ENCODE measurements around the gene HOXD4.
A peak's percentile ranks its signal among the peaks of the same experiment; 100 is the strongest.

HOXD4 gene

DNA sequence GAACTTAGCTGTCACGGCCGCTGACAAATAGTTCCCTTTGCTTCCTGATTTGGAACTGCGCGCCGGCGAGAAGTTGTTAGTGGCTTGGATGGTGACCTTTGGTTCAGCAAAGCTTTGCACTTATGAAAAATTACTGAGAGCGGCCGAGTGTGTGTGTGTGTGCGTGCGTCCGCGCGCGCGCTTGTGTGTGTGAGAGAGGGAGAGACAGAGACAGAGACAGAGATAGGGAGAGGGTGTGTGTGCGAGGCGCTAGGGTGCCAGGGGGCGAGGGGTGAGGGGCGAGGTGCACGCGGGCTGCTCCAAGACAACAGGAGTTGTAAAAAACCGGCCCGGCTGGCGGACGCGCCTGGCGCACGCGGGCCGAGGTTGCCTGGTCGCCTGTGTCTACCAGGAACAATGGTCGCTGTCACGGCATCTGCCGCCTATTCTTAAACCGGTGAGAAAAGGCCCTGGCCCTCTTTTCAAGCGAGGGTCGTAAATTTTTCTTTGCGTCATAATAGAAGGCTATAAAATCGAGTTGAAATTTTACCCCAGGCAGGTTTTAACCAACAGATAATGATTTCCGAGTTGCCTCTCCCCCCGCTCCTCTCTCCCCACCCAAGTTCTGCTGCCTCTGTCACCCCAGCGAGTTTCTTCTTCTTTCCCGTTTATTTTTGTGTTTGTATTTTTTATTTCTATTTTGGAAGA is 6.3 kb downstream of the HOXD4 start (continued):
- TF ChIP-seq, protein P1, sequence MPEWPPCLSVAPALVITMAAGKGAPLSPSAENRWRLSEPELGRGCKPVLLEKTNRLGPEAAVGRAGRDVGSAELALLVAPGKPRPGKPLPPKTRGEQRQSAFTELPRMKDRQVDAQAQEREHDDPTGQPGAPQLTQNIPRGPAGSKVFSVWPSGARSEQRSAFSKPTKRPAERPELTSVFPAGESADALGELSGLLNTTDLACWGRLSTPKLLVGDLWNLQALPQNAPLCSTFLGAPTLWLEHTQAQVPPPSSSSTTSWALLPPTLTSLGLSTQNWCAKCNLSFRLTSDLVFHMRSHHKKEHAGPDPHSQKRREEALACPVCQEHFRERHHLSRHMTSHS (tag by site-specific recombination; IDR thresholded peaks at IDR 0.05), result no peak
- TF ChIP-seq, protein P2, sequence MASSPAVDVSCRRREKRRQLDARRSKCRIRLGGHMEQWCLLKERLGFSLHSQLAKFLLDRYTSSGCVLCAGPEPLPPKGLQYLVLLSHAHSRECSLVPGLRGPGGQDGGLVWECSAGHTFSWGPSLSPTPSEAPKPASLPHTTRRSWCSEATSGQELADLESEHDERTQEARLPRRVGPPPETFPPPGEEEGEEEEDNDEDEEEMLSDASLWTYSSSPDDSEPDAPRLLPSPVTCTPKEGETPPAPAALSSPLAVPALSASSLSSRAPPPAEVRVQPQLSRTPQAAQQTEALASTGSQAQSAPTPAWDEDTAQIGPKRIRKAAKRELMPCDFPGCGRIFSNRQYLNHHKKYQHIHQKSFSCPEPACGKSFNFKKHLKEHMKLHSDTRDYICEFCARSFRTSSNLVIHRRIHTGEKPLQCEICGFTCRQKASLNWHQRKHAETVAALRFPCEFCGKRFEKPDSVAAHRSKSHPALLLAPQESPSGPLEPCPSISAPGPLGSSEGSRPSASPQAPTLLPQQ (tag by site-specific recombination; IDR thresholded peaks at IDR 0.05), result peak; percentile 84
- TF ChIP-seq SP7 (tag by site-specific recombination; IDR thresholded peaks at IDR 0.05) (peak; percentile 86), MYNN (tag by site-specific recombination; IDR thresholded peaks at IDR 0.05; ENCODE audit: borderline replicate concordance) (0 out of 2 replicates have a peak, but pooled peaks have one; percentile 18), FEZF1 (tag by site-specific recombination; IDR thresholded peaks at IDR 0.05) (peak; percentile 88), ZBTB48 (tag by site-specific recombination; IDR thresholded peaks at IDR 0.05) (peak; percentile 66; the same call in 1 of the 2 replicates)
- TF ChIP-seq, protein P3, sequence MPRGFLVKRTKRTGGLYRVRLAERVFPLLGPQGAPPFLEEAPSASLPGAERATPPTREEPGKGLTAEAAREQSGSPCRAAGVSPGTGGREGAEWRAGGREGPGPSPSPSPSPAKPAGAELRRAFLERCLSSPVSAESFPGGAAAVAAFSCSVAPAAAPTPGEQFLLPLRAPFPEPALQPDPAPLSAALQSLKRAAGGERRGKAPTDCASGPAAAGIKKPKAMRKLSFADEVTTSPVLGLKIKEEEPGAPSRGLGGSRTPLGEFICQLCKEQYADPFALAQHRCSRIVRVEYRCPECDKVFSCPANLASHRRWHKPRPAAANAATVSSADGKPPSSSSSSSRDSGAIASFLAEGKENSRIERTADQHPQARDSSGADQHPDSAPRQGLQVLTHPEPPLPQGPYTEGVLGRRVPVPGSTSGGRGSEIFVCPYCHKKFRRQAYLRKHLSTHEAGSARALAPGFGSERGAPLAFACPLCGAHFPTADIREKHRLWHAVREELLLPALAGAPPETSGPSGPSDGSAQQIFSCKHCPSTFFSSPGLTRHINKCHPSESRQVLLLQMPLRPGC (tag by site-specific recombination; IDR thresholded peaks at IDR 0.05), result 0 out of 2 replicates have a peak, but pooled peaks have one; percentile 40

DNA sequence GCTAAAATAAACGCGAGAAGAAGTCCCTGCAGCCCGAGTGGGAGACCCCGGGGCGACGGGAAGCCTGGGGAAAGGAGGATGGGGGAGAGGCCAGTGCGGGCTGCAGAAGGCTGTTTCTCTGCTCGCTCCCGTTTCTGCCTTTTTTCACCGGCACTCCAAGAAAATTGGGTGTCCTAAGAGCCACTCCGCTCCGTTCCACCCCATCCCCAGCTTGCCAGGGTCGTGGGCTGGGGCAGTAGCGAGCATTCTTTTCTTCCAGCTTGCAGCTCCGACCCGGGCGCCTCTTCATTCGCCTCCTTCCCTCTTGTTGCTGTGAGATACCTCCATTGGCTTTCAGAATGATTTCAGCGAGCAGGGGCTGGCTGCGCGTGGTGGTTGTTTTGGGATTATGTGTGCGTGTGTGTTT is 6.8 kb downstream of the HOXD4 start:
- POLR2A ChIA-PET, result no interaction called here
- H3K9me3 ChIP-seq (ENCODE audit: control insufficient read depth, insufficient read depth, low read depth, low read length), result no peaks in the 10 kb centered on the region
- H3K4me1 ChIP-seq (ENCODE audit: control insufficient read depth, insufficient read depth, low read length), result peaks cover 12% of the 10 kb centered on the region
- H3K4me3 ChIP-seq (ENCODE audit: low read depth, low read length), result peak overlapping the region; percentile 48
- peaks cover 0 to 20% of the 10 kb centered on the region in 2 experiments; a peak in 1 of 3 replicates for H3K36me3 ChIP-seq (ENCODE audit: control insufficient read depth in 2 of 2, insufficient read depth in 1 of 2, low read length in 2 of 2)
- CTCF ChIA-PET, result interaction anchor here (0.6 kb wide), 1 partner anchor 498 kb away, joined by 3 read pairs; no protein-coding TSS in a partner anchor
- H3K27ac ChIP-seq (ENCODE audit: extremely low read depth, low read depth, low read length), result peak overlapping the region; percentile 98
- TF ChIP-seq, protein P4, sequence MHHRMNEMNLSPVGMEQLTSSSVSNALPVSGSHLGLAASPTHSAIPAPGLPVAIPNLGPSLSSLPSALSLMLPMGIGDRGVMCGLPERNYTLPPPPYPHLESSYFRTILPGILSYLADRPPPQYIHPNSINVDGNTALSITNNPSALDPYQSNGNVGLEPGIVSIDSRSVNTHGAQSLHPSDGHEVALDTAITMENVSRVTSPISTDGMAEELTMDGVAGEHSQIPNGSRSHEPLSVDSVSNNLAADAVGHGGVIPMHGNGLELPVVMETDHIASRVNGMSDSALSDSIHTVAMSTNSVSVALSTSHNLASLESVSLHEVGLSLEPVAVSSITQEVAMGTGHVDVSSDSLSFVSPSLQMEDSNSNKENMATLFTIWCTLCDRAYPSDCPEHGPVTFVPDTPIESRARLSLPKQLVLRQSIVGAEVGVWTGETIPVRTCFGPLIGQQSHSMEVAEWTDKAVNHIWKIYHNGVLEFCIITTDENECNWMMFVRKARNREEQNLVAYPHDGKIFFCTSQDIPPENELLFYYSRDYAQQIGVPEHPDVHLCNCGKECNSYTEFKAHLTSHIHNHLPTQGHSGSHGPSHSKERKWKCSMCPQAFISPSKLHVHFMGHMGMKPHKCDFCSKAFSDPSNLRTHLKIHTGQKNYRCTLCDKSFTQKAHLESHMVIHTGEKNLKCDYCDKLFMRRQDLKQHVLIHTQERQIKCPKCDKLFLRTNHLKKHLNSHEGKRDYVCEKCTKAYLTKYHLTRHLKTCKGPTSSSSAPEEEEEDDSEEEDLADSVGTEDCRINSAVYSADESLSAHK (tag by site-specific recombination; IDR thresholded peaks at IDR 0.05), result no peak
- TF ChIP-seq SP2 (tag by site-specific recombination; IDR thresholded peaks at IDR 0.05), result no peak
- no peak for TF ChIP-seq ZNF394 (tag by site-specific recombination; IDR thresholded peaks at IDR 0.05; ENCODE audit: borderline replicate concordance)
- TF ChIP-seq ZBTB17 (tag by site-specific recombination; IDR thresholded peaks at IDR 0.05), result peak; percentile 75
- TF ChIP-seq ZNF341 (tag by site-specific recombination; IDR thresholded peaks at IDR 0.05; ENCODE audit: low read depth), result 0 out of 2 replicates have a peak, but pooled peaks have one; percentile 7
- TF ChIP-seq, protein P5, sequence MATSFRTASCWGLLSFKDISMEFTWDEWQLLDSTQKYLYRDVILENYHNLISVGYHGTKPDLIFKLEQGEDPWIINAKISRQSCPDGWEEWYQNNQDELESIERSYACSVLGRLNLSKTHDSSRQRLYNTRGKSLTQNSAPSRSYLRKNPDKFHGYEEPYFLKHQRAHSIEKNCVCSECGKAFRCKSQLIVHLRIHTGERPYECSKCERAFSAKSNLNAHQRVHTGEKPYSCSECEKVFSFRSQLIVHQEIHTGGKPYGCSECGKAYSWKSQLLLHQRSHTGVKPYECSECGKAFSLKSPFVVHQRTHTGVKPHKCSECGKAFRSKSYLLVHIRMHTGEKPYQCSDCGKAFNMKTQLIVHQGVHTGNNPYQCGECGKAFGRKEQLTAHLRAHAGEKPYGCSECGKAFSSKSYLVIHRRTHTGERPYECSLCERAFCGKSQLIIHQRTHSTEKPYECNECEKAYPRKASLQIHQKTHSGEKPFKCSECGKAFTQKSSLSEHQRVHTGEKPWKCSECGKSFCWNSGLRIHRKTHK (tag by site-specific recombination; IDR thresholded peaks at IDR 0.05), result no peak
- TF ChIP-seq ZNF335 (tag by site-specific recombination; conservative IDR thresholded peaks at IDR 0.05), result peak; percentile 11; the same call in 1 of the 2 replicates
- no peak for TF ChIP-seq ZNF830 (tag by site-specific recombination; IDR thresholded peaks at IDR 0.05; ENCODE audit: low read depth)
- no peak for TF ChIP-seq ZNF596 (tag by site-specific recombination; IDR thresholded peaks at IDR 0.05)
- no peak for TF ChIP-seq ZNF423 (tag by site-specific recombination; IDR thresholded peaks at IDR 0.05)
- no peak for TF ChIP-seq EGR2 (tag by site-specific recombination; IDR thresholded peaks at IDR 0.05; ENCODE audit: low read depth)
- no peak for TF ChIP-seq ZNF585B (tag by site-specific recombination; IDR thresholded peaks at IDR 0.05)
- TF ChIP-seq, protein P6, sequence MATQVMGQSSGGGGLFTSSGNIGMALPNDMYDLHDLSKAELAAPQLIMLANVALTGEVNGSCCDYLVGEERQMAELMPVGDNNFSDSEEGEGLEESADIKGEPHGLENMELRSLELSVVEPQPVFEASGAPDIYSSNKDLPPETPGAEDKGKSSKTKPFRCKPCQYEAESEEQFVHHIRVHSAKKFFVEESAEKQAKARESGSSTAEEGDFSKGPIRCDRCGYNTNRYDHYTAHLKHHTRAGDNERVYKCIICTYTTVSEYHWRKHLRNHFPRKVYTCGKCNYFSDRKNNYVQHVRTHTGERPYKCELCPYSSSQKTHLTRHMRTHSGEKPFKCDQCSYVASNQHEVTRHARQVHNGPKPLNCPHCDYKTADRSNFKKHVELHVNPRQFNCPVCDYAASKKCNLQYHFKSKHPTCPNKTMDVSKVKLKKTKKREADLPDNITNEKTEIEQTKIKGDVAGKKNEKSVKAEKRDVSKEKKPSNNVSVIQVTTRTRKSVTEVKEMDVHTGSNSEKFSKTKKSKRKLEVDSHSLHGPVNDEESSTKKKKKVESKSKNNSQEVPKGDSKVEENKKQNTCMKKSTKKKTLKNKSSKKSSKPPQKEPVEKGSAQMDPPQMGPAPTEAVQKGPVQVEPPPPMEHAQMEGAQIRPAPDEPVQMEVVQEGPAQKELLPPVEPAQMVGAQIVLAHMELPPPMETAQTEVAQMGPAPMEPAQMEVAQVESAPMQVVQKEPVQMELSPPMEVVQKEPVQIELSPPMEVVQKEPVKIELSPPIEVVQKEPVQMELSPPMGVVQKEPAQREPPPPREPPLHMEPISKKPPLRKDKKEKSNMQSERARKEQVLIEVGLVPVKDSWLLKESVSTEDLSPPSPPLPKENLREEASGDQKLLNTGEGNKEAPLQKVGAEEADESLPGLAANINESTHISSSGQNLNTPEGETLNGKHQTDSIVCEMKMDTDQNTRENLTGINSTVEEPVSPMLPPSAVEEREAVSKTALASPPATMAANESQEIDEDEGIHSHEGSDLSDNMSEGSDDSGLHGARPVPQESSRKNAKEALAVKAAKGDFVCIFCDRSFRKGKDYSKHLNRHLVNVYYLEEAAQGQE (tag by site-specific recombination; IDR thresholded peaks at IDR 0.05), result no peak
- TF ChIP-seq, protein P3 (tag by site-specific recombination; IDR thresholded peaks at IDR 0.05), result no peak
- TF ChIP-seq ZNF391 (tag by site-specific recombination; IDR thresholded peaks at IDR 0.05; ENCODE audit: borderline replicate concordance, low read depth), result no peak
